Measurements from ENCODE around the gene CHTF8.

GRCh38 chr16:69094501-69094900 is 37.9 kb downstream of the CHTF8 start:
- TF ChIP-seq POLR2A (IDR thresholded peaks at IDR 0.05), result no peak
- TF ChIP-seq CTCF (IDR thresholded peaks at IDR 0.05), result no peak

All from Peyer's patch (tissue), 4 donors.